HG03280 (cell line): ENCODE data around the gene TNS3.
"Not testable (repeated sequence)": the region's sequence is repeated elsewhere in the genome, so short reads cannot be mapped to it uniquely, and the experiment has no call there.

ENCODE experiments used
- ATAC-seq: cut with Tn5 transposase; IDR thresholded peaks from one replicate; pipeline ENCODE4 v1.9.1; 2021; ENCODE audit warnings: mild to moderate bottlenecking, moderate library complexity; ENCODE audit not compliant: unreplicated experiment

The TNS3 gene

DNA sequence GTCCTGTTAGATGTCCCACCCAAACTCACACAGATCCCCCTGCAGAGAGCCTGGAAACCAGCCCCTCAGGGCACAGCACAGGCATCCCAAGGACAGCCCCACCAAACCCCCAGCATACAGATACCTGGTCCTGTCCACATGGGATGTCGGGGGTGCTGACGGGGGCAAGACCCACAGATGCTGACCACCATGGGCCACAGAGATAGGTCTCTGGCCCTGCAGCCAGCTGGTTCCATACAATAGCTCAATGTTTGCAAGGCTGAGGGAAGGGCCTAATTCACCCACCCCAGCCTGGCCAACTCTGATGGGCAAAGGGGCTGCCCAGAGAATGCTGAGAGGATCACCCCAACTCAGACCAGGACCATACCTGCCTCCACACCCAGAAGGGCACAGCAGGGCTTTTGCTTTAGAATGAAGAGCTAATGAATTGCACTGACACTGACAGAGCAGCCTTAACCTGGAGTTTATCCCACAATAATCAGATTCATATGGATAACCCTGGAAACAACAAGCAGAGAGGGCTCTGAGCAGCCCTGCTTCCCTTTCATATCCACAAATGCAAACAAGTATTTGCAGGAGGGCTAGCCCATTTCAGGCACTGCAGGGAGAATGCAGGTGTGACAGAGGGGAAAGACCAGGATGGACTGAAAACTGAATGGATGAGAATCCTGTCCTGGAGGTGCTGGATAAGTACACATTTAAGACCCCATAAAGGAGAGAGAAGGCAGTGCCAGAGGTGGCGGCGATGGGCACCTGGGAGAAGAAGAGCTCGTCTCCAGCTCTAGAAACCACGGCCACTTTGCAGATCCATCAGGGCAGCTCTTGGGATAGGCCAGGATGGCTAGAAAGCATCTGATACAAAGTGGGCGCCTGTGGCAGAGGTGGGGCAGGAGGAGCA is 126.7 kb downstream of the TNS3 start:
- ATAC-seq, result no peak

DNA sequence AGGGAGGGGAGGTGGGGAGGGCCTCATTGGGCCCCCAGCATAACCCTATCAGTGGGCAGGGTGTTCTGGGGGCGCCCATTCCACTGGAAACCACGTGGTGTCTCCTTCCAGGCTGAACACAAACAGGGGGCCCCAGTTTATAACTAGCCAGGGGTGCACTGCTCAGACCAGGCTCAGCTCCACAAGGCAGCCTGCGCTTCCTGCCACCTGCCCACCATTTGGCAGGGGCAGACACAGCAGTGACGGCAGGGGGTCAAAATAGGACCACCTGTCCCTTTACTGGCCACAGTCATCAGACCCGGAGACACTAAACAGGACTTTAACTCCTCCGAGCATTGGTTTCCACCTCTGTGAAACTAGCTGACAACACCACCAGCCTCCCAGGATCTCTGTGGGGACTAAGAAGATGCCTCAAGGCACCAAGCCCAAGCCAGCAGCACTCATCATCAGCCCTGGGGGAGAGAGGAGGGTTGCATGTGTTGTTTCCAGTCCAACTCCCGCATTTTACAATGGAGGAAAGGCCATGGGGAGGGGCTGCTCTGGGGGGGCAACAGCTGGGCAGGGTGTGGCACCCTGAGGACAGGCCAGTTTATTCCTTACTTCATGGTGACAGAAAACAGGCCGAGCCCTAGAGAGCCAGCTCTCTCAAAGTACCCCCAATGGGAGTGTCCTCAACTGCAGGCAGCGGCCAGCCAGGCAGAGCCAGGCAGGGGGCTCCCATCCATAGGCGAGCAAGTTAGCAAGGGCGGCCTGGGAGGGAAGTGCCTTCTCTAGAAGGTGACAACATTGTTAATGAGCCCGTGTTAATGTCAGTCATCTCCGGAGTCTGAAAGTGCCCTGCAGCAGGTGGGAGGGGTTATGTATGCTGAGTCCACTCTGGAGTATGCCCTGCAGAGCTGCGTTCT is 127.6 kb downstream of the TNS3 start:
- no peak for ATAC-seq

DNA sequence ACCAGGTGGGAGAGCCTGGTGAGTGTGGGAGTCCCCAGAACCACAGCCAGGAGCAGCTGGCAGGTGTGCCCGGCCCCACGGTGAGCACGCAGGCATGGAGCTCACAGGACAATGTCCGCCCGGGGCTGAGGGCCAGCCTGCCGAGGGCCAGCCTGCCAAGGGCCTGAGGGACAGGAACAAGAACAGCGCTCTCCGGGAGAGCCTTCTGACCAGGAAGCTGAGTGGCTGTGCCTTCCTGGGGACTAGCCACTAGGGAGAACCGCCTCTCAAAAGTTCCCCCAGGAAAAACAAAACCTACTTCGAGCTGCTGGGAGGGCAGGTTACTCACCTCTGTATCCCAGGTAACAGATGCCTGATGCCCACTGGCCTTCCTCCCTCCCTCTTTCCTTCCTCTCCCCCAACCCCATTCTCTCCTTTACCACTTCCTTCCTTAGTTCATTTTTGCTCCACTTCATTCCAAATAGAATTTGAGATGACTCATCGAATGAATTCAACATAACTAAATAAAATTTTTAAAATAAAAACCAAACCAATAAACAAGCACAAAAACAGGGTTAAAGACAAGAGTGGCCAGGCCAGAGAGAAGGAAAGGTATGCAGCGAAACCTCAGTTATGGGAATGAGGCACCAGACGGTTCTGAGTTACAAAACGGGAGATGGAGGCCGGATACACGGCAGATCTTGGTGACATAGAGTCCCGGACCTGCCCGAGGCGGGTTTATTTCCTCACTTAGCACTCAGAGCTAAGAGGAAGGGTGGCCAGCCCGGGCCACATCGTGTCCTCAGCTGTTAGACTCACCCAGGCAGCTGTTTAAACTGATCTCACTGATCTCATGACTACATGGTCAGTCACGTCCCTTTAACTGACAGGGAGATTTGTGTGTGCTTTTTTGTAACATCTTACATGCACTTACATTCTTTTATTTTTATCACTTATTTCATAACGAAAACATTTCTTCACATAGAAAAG is 128.5 kb downstream of the TNS3 start:
- no peak for ATAC-seq

DNA sequence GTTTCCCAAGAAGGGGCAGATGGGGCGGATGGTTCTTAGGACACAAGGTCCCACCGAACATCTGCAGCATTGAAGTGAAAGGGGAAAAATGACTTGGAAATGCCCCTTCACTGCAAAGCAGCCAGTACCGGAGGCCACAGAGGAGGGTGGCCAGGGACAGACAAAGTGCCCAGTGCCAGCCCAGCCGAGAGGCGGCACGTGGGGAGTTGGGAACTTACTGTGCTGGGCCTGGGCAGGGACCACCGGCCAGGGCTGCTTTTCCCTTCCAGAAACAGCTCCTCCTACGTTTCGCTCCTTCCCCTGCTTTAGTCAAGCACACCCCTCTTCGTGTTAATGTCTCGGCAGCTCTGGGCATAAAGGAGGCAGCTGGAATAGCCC is 129.2 kb downstream of the TNS3 start:
- ATAC-seq, result no peak

DNA sequence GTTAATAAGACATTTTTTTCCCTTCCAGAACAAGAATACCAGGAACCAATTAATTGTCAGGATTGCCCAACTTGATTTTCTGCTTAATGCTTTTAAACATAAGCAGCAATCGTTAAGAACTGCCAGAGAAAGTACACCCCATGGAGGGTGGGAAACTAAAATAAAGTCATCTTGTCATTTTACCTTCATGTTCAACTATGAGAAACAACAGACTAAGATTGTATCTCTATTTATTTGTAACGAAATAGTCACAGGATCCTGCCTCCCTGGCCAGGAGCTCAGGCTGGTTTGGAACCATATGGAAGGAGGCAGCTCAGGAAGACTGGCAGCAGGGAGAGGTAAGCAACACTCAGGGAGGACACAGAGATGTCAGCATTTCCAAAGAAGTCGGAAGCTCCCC is 129.6 kb downstream of the TNS3 start:
- ATAC-seq, result no peak

DNA sequence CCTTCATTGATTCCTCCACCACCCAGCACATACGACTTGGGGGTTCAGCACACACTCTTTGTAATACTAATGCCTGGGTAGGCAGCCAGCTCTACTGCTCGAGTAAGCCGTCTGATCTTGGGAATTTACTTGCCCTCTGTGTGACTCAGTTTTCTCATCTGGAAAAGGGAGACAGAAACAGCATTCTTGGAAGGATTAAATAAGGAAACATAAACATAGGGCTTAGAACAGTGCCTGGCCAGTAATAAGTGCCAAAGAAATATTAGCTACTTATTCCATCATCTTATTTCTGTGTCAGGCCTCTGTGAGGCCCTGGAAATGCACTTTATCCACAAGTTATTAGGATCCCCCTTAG is 130.1 kb downstream of the TNS3 start:
- ATAC-seq, result no peak

DNA sequence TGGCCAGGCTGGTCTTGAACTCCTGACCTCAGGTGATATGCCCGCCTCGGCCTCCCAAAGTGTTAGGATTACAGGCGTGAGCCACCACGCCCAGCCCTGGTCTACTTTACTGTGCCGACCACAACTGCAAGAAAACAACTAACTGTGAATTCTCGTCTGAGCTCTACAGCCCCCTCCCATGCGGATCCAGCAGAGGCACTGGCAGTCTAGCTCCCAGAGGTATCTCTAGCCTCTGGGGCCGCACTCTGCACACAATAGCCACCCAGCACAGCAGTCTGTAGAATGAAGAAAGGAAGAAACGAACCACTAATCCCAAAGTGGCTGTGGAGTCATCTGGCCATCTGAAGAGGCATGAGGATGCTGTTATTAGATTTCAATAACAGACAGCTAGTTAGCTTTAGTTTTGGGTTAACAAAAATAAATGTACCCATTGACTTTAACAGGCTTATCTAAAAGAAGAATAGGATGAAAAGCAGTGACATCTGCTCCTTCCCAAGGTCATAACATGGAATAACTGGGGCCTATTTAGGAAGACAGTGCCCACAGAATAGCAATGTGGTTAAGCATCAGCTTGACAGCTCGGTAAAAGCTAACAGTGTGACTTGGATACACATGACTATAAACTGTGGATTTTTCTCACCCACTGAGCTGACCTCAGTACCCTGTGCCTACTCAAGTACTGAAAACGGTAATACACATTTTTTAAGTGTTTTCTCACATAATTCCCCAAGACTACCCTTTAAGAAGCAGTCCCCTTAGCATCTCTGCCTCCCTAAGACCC is 131.9 kb downstream of the TNS3 start:
- no peak for ATAC-seq

DNA sequence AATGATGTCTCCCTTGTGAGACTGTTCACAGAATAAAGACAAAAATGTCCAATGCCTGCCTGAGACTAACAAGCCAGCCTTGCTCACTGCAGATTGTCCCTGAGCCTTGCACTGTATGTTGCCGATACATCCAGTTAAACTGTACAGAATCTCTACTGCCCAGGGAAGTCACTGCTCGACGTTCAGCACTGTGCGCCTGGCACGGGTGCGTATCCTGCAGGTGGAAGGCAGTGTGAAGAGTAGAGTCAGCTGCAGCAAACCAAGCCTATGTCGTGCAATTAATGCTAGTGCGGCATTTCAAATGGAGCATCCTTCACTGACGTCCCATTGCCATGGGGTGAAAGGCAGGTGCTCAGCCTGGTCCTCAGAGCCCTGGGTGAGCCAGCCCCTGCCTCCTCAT is 132.9 kb downstream of the TNS3 start:
- no peak for ATAC-seq

DNA sequence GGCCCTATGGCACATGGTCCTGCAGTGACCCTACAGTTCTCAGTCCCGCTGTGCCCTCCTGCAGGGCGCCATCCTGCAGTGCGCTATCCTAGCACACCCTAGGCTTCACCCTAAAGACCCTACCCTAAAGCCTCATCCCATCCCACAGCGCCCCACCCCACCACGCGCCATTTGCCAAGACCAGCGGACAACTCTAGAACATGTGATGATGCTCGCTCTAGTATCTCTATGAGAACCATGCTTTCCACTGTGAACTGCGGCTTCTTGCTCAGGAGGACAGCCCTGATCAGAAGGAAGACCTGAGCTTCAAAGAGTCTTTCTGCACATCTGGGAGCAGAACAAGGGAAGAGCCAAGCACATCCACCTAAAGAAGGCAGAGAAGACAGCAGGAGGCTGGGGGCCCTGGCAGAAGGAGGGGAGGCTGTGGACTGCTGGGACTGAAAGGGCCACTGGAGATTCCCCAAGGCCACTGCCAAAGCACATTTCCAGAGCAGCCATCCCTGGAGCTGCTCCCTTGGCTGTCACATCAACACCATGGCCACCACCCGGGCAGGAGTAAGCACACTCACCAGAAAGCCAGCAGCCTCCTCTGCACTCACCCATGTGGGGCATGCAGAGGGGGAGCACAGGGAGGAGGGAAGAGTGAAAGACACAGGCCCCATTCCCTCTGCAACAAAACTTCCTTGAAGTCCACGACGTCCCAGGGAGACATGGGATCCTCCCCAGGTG is 134.1 kb downstream of the TNS3 start:
- ATAC-seq, result no peak

DNA sequence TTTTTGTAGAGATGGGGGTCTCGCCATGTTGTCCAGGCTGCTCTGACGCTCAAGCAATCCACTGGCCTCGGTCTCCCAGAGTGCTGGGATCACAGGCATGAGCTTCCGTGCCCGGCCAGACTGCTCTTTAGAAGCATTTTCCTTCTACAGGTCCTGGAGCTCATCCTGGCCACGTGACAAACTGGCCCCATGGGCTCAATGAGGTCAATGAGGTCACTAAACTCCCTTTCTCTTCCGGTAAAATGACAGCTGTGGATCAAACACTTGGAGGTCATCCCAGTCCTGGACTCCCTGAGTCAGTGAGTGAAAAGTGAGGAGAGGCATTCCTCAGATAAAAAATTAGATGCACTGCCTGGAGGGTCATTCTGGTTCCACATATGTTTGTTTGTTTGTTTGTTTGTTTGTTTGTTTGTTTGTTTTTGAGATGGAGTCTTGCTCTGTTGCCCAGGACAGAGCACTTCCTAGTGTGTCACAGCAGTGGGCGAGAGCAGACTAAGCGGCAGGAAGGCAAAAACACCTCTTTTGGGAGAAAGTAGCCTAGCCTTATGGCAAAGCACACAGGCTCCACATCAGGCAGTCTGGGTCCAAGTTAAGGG is 134.9 kb downstream of the TNS3 start:
- no peak for ATAC-seq

DNA sequence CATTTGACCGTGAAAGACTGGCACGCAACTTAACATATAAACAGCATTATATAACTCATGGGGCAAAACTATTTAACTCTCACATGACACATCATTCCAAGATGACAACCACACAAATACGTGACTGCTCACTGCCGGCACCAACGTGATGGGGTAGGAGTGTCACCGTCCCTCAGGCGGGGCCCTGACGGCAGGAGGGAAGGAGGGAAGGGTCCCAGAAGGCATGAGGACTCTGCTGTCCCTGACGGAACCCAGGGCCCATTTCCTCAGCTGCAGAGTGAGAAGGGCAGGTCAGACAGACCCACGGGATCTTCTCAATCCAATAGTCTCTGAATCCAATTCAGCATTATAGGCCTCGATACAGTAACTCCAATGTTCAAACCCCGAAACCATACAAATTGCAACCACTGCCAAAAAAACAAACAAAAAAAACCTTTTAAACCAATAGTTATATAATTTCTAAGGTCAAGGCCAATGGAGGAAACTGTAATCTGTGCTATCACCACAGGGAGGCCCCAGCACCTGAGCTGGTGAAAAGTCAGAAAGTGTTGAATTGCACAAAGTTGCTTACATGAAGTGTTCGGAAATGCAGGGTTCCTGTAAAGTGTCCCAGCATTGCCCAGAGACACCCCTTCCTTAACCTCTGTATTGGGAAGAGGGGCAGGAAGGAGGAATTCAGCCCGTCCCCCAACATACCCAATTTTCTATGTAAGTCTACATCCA is 137.4 kb downstream of the TNS3 start:
- no peak for ATAC-seq

DNA sequence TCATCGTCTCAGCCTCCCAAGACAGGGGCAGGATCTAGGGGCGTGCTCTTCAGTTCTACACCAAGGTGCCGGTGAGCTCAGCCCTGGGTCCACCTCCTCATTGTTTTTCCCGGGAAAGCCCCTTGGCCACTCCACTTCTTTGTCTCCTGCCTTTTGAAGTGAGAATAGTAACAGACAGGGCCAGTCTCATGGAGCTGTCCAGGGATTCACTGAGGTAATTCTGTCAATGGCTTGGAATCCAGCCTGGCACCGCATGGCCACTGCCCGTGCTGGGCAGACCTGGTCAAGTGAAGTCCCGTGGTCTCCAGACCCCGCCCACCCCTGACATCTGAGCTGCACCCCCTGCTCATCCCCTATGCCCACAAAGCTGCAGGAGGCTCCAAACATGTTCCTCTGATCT is 138.9 kb downstream of the TNS3 start:
- ATAC-seq, result no peak

DNA sequence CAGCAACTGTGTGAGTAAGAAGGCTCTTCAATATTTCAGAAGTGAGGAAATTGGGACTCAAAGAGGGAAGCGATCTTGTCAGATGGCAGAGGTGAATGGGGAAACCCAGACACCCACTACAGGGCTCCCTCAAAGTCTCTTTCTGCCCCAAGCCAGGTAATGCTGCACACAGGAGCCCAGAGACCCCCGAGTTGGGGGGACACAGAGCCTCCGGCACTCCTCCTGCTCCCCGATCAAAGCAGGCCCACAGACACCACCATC is 139.4 kb downstream of the TNS3 start:
- no peak for ATAC-seq

DNA sequence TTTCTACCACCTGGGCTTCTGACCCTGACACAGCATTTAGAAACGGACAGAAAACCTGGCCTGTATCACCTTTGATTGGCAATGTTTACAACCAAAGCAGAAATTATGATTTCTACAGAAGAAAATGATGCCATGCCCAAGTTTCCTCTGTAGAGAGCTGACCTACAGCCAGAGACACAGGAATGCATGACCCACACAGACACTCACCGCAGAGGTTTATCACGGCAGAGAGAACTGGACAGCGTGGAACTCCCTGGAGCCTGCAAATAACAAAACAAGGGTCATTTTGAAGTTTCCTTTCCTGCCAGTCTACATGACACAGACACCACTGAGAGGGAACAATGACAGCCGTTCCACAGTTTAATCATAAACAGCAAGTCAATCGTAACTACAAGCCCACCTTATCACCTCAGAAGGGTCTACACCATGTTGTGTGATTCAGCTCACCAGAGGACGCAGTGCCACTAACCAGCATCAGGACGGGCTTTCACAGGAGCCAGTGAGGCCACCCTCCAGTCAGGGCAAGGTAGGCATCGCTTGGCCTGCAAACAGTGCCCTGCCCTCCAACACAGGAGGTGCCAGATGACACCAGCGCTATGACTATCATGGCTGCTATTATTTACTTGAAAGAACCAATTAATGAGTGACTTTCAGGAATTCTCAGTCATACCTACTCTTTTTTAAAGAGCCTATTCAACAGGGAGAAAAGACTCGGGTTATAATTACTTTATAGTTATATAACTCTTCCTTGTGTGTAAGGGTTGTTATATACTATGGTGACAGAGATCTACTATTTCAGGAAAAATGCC is 139.9 kb downstream of the TNS3 start:
- no peak for ATAC-seq

DNA sequence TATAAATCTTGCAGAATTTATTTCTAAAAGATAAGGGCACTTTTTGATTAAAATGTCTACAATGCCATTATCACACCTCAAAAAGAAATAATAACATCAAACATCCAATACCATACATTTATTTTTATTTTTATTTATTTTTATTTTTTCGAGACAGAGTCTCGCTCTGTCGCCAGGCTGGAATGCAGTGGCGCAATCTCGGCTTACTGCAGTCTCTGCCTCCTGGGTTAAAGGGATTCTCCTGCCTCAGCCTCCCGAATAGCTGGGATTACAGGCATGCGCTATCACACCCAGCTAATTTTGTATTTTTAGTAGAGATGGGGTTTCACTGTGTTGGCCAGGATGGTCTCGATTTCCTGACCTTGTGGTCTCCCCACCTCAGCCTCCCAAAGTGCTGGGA is 140.9 kb downstream of the TNS3 start:
- not testable (repeated sequence) for ATAC-seq

DNA sequence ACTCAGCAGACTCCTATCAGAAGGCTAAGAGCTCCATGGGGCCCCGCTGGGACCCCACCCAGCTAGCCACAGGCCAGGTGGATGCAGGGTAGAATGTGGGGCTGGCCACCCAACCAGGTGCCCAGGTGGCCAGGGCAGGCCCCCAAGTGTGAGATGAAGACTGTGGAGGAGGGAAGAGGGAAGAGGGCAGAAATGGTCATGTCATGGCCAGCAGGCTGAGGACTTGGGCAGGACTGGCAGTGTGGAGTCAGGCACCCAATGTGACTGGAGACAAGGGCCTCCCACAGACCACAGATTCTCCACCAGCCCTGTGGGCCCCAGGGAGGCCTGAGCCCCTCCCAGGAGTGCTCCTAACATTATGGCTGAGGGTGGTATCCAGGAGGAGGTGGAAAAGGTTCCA is 141.6 kb downstream of the TNS3 start:
- no peak for ATAC-seq

DNA sequence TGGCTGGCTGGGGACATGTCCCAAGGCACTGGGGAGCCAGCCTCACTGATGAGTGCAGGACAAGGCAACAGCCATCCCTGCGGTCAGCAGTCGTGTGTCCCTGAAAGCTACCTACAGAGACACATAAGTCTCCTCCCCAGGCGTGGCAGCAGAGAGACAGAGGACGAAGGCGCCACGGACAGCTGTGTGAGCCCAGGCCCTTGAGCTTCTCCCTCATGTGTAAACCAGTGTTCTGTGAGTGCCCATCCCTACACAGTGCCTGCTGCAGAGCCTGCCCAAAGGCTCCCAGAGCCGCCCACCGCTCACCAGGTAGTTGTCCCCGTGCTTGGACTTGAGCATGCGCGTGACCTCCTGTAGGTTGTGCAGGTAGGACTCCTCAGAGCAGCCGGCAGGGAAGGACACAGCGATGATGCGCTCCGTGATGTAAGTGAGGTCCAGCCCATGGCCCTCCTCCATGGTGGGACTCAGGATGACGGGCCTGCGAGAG is 142.7 kb downstream of the TNS3 start:
- no peak for ATAC-seq
